ENCODE measurements around the gene ST3GAL2.

ST3GAL2 gene

DNA sequence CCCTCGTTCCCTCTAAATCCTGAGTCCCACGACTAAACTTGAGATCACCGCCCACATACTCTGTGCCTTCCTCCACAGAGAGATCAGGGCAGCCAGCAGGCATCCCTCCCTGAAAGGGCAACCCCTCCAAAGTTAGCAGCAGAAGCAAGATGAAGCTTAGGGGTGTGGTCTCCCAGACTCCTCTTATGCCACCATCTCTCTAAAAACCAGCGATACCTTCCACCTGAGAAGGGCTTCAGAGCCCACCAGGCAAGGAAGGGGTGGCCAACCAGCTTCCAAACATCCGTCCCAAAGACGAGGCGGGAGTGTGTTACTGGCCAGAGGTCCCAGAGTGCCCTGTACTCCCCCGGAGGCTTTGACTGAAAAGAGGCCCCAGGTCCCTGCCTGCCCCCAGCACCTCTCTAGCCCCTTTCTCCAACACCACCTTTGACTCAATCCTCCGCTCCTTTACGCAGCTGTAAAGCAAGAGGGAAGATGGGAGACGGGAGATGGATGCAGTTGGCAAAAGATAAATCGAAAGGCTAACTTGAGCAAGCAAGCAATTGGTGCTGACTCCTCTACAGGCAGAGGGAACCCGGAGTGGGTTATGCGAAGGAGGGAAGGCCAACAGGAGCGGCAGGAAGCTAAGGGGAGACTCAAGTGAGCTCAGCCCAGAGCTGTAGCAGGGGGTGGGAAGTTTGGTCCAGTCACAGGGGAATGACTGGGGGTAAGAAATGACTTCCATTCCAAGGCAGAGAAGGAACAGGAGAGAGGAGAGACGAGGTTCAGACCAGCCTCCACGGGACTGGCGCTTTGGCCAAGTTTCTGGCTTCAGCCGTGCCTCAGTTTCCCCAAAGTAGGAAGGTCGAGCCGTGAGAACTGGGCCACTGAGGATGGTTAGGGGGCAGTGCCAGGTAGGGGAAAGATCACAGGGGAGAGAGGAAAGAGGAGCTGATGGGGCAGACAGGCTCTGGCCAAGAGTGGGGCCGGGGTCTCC, 1.0 kb downstream of the ST3GAL2 start:
- no peak for DNase-seq (ENCODE audit: low read depth in 2 of 2)

DNA sequence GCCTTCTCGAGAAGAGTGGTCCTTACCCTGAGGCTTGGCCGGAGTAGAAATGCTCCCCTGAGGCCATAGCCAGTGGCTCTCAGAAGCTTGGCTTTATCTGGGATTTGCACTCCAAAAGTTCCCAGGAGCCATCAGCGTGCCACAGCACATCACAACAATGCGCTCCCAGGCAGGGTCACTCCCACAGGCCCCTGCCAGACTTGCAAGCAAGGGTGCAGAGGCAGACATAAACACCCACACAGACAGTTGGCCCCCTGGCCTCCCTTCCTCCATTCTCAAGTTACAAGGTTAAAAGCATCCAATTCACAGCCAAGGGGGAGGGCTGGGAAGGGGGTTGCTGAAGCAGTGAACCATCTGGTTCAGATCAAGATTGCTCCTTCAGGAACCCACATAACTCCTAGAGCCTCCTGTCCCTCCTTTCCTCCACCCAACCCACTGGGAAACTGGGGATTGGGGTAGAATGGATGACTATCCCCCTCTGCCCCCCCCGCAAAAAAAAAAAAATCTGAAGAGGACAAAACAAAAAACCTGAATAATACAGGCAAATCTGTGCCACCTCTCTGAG, 1.8 kb downstream of the ST3GAL2 start:
- no peak for DNase-seq (ENCODE audit: low read depth in 2 of 2)

DNA sequence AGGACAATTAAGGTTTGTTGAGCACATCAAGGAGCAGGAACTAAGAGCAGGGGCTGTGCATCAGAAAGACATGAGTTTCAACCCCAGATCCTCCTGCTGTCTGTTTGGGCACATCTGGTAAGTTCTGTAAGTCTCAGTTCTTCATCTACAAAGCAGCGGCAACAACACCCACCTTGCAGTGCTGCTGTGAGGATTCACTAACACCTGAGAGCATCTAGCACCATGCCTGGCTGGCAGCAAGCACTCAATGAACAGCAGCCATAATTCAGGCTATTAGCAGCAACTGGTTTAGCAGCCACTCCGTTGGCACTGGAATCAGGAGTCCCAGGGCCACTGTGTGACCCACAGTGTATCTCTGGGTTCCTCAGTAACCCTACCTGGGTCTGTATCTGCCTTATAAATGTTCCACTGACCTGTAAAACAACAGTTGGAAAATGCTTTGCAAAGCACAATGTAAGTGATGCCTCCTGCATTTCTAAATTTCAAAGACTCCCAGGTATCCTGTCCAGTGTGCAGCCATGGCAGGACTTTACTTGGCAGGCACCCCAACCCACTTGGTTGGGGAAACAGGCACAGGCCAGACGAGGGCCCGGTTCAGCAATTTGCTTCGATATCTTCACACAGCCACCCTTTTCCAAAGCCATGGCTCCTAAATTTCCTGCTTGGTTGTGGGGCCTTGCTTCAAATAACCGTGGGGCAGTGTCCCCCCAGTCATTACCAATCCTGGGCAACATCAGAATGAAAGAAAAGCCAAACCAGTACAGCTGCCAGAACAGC, 4.2 kb downstream of the ST3GAL2 start:
- DNase-seq (ENCODE audit: low read depth in 2 of 2): no peak

DNA sequence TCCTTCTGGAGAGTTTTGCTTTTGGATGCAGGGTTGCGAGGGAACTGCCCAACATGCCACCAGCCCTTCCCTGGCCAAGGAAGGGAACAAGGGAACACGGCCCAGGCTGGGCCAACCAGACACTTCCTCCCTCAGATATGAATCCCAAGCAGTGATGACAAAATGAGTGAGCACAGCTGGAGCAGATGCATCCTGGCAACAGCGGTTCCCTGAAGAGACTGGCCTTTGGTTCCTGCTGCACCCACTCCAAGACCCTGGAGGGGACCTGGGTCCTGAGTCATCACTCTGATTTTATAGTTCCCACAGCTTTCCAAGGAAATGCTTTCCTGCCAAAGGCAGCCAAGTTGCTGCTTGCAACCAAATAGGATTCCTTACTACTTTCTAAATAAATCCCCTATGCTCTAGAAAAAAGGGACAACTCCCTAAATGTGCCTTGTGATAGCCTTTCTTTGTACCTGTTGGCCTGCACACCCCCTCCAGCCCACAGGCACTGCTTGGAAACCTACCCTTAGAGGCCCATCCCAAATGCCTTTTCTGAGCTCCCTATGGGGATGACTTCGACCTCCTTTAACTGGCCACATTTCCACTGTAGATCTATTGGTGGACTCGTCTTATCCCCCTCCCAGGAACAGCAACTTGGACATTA, 5.3 kb downstream of the ST3GAL2 start:
- no peak for DNase-seq (ENCODE audit: low read depth in 2 of 2)

DNA sequence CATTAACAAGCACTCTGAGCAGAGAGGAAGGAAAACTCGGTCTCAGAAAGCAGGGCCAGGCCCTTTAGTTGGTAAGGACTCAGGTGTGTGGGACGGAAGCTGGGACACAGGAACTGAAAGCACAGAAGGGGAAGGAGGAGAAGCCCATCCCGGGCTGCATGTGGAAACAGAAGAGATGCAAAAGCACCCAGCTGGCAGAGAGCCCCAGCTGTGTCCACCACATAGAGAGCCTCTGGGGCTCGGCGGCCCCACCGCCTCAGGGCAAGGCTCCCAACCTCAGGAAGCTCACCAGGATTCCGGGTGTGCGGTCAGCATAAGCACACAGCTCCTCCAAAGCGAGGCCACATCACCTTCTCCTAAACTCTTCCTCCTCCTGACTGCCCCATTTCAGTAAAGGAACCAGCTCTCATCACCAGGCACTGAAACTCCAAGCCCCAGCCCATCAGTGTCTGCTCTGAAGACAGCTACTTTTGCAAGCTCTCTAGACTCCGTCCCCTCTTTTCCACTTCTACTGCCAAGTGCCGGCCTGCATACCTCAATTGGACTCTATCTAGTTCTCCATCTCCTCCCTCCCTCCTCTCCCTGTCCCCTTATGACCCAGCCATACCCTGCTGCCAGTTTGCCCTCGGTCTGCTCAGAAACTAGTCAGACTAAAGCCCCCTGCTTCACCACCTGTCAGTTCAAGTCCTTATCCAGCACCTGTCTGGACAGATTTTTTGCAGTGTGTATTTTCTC, 6.0 kb downstream of the ST3GAL2 start:
- no peak for DNase-seq (ENCODE audit: low read depth in 2 of 2)

DNA sequence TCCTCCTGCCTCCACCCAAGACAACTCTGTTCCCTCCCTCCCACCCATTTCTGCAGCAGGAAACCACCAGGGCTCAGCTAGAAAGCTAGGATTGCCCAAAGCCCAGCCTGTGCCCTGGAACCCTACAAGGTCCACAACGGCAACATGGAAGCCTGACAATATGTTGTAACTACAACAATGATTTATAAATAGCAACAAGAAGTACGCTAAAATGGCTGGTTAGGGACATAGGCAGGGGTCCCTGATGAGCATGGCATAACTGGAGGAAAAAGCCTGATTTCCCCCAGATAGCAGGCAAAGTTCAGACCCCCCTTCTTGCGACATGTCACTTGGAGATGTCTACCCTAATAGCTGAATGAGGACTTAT, 6.6 kb downstream of the ST3GAL2 start:
- DNase-seq (ENCODE audit: low read depth in 2 of 2): no peak

DNA sequence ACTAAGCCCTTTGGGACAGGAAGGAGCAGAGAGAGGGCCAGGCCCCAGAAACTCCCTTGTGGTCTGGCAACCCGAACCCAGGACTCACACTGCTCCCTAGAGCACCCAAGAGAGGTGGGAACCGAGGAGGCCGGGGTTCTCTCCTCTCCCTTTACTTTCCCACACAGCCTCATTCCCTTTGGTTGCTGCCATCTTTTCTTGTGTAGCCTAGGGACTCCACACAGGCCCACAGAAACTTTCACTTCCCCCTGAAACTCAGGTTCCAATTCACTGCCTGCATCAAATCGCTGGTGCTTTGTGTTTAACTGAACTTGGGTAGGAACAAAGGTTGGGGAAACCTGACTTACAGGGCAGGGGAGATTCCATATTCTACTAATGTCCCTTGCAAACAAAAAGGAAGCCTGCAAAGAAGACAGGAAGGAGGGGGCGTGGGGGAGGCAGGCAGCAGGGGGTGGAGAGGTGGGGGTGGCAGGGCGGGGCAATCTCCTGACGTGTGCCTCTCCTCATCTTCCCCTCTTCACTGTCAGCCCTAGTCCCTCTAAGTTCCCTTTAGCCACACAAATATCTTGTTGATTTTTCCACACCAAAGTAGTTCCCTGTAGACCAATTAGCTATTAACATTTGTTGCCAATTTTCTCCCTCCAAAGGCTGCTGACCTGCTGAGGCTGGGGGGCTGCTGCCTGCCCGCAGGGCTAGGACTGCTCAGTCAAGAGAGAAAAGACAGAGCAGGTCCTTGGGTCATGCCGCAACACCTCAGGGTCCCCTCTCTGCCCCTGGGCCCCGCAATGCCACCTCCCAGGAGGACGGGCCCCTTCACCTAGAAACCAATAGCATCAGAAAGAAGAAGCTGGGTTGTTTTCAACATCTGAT, 8.0 kb downstream of the ST3GAL2 start:
- peak; percentile 36 to 52 for DNase-seq (ENCODE audit: low read depth in 2 of 2)

DNA sequence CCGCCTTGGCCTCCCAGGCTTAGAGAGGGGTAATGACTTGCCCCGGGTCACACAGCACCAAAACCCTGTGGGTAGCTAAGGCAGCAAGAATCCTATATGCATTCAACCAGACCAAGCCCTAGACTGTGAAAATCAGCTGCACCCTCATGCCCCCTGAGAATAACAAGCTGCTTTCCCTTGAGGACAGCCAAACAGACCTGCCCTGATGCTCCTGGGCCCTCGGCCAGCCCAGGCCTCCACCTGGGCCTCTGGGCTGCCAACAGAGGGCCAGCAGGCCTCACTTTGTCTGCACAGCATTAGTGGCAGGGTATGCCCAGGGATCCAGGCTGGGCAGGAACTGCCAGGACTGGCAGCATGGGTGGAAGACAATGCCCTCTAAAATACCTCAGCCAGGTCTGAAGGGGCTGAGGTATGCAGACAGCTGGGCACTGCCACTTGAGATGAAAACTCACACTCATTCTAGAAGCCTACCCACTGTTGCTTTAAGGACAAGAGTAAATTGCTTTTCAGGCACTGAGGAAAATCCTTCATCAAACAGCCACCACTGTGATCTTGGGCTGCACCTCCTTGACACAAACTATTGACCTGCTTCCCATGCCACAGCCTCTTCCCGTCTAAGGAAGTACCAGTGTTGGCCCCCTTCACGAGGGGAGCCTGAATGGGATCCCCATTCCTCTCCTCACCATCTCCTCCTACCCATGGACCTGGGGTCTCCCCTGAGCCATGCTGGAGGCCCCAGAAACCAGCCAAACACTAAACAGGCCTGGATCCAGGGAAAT, 8.8 kb downstream of the ST3GAL2 start:
- no peak for DNase-seq (ENCODE audit: low read depth in 2 of 2)

DNA sequence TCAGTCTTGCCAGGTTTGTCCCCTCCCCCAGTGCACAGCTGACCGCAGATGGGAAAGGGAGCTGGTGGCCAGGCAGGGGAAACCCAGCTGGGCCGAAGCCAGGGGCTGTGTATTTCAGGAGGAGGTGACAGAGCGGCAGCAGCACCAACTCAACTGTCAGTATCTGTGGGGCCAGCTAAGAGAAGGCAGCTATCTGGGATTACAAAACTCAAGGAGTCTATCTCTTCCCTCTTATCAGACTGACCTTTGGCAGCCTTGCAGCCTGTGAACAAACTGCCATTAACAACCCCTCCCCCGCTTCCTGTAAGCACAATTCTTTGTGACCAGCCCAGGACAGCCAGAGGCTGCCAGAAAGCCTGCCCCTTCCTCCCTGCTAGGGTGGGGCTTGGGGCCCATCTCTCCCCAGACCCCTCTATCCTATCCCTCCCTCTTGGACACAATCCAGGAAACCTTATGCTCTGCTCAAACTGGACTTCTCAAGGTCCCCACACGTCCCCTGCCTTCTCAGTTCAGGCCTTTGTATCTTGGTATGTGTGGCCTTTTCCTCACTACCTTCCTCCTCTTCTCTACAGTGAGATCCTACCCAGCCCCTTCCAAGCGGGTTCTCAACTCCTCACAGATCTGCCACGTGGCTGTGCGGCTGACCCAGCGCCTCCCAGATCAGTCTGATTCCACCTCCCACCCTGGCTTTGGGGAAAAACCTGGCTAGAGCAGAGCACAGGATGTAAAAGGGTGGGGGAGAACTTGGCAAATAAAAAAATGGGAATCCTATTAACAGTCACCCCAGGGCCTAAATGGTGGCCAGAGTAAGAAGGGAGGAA, 10.5 kb downstream of the ST3GAL2 start:
- peak; percentile 29 to 35 for DNase-seq (ENCODE audit: low read depth in 2 of 2)

DNA sequence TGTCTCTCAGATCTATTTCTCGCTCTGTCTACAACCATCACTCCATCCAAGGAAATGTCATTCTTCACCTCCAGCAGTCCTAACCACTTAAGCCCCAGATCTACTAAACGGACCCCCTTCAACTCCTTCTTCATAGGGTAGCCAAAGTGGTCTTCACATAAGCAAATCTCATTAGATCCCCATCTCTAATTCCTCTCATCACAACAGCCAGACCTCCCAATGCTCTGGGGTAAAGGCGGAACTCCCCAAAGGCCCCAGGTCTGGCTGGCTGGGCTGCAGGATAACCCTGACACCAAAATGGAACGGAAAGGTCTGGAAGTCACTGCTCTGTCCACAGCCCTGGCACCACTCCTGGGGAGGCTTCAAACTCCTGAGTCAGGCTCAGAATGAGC, 11.1 kb downstream of the ST3GAL2 start:
- DNase-seq (ENCODE audit: low read depth in 2 of 2): no peak

DNA sequence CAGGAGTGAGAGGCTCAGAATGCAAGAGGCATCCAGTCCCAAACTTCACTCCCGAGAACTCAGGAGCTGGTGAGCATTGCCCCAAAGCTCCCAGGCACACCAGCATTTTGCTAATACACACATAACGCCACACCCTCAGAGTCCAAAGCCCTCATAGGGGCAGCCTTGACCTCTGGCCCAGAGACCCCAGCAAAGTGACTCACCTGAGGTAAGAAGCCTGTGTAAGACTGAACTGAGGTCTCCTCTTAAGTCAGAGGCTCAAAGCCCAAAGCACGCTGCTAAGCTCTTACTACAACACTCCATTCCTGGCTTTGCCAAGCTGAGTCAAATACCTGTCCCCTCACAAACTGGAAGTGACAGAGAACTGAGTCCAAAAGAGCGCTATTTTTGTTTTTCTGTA, 16.4 kb downstream of the ST3GAL2 start:
- DNase-seq (ENCODE audit: low read depth in 2 of 2): no peak

DNA sequence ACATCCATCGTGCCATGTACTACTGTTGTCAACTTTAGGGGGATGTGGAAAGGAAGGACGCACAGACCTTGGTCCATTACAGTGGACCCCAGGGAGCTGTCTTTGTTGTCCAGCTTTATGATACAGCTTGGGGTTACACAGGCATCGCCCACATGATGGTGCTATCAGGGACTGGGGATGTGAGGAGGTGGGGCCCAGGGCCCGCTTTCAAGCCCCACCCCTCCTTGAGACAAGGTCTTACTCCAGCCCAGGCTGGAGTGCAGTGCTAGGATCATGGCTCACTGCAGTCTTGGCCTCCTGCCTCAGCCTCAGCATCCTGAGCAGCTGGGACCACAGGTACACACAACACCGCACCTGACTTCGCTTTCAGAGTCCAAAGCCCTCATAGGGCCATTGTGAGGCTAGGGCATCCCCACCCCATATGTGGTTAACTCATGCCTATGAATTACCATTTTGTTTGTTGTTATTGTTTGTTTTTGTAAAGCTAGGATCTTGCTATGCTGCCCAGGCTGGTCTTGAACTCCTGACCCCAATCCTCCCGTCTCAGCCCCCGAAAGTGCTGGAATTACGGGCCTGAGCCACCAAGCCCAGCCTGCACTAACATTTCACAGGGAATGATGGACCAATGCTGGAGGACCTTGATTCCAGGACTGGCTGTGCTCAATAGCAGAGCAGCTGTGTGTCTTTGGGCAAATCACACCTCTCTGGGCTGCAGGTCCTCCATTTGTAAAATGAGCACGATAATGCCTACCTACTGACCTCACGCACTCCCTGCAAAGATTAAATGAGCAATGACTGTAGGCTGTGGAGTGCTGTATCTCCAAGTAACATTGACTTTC, 17.2 kb downstream of the ST3GAL2 start:
- no peak for DNase-seq (ENCODE audit: low read depth in 2 of 2)

DNA sequence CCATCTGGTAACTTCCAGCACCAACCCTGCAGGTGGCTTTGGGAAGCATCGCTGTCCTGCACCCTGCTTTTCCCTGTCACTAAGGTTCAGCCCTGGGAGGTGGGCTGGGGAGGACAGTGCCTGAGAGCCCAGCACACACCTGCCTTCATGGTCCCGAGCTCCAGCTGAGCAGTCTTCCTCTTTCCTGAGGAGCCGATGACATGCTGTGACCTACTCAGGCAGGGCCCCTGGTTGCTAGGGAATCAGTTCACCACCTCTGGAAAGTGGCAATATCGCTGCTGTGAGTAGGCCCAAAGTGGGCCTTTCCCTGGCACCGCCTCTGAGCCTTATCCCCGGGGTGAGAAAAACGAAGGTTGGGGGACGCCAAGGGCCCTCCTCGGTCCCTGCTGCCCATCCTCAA, 17.9 kb downstream of the ST3GAL2 start:
- DNase-seq (ENCODE audit: low read depth in 2 of 2): no peak

DNA sequence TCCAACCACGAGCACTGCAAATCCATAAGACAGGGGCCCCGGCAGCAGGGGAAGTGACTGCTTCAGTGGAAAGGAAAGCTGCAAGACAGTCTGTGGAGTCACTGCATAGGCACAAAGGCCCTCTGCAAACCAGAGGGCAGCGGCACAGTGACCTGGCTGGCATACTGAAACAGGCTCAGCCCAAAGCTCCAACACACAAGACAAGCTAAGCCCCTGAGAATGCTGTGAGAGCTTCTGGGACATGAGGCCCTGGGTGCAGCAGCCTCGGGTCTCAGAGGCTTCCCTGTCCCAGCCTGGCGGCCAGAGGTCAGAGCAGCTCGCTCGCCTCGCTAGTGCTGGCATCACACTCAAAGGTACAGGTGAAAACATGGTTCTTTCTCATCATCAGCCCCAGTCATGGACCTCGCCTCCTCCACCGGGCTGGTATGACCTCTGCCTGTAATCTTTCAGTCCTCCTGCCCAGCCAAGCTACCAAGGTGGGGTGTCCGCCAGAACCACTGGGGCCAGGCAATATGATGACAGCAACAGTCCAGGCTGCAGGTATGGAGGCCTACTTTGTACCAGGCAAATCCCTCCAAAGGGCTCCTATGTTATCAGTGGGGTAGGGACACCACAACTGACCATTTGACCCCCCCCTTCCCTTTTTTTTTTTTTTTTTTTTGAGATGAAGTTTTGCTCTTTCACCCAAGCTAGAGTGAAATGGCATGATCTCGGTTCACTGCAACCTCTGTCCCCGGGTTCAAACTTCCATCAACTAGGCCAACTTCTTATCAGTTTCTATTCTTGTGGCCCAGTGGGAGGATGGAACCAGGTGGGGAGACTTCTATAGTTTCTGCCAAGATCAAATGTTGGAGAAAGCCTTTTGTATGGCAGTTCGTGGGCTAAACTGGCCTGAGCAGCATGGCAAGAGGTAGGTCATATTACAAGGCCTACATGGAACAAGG, 19.2 kb downstream of the ST3GAL2 start:
- DNase-seq (ENCODE audit: low read depth in 2 of 2): no peak

DNA sequence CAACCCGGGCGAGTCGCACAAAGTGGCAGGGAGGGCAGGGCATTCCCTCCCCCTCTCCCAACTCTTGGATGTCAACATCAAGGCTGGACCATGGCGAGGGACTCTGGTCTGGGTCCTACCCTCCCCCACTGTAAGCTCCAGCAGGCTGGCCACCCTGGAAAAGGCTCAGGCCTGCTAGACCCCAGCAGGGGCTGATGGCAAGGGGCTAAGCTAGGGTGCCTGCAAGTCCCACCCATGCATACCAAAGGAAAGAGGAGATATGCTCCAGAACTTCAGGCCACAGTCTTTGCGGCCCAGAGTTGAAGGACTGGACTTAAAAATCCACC, 19.9 kb downstream of the ST3GAL2 start:
- no peak for DNase-seq (ENCODE audit: low read depth in 2 of 2)

DNA sequence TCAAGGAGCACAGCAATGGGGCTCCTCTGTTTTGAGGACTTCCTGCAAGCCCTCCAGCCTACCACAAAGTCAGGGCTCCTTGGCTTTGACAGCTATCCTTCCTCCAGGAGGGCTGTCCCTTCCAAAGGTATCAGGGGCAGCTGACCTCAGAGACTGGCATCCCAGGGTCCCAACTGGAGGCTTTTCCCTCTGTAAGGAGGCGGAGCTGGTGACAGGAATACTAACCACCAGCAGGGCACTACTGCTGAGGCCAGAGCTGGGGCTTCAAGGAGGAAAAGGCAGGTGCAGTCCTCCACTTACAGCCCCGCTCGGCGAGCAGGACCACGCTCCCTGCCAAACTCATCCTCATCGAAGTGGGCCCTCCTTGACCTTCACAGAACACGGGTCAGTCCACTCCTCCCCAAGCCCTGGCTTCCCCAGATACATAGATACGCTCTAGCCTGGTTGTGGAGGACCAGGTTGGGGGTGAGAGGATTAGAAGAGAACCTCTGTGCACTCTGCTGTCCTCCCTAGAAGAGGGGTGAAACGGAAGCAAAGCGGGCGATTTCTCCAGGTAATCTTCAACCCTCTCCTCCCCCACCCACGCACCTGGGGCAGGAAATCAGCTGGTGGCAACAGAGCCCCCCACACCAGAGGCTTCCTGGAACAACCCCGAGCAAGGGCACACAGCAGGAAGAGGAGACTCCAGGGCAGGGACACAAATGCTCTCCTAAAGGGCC, 20.5 kb downstream of the ST3GAL2 start:
- no peak for DNase-seq (ENCODE audit: low read depth in 2 of 2)
